ENCODE results near the gene KRTAP5-9. TPM values are rescaled to one million over a fixed set of nuclear protein-coding genes. Genes with fewer than 3 reads are reported as not detected.
"Not testable (repeated sequence)": the region's sequence is repeated elsewhere in the genome, so short reads cannot be mapped to it uniquely, and the experiment has no call there.

KRTAP5-9 gene
- total RNA-seq, 1 donor from 2014 or later = 0.72 TPM

- peak; percentile 11 for DNase-seq (ENCODE audit: low spot score)
Measured at GRCh38 chr11:71534711-71535608, 13.3 kb upstream of the KRTAP5-9 start.

- no peak for DNase-seq (ENCODE audit: low spot score)
Measured at GRCh38 chr11:71535825-71536224, 12.4 kb upstream of the KRTAP5-9 start.

GRCh38 chr11:71537537-71537936, 10.7 kb upstream of the KRTAP5-9 start:
- DNase-seq (ENCODE audit: low spot score) = no peak

- peak; percentile 5 for DNase-seq (ENCODE audit: low spot score)
Measured at GRCh38 chr11:71537977-71538665, 10.1 kb upstream of the KRTAP5-9 start, which contains the start of gene KRTAP5-8. Gene KRTAP5-8 (plus strand): TSS chr11:71538025. CDS start chr11:71538056, 31 bp downstream.

- DNase-seq (ENCODE audit: low spot score) = peak; percentile 49
Measured at GRCh38 chr11:71538666-71538990, 9.6 kb upstream of the KRTAP5-9 start.

- DNase-seq (ENCODE audit: low spot score) = no peak
Measured at GRCh38 chr11:71539017-71539416, 9.2 kb upstream of the KRTAP5-9 start.

GRCh38 chr11:71539971-71540370, 8.2 kb upstream of the KRTAP5-9 start:
- DNase-seq (ENCODE audit: low spot score) = not testable (repeated sequence)

- not testable (repeated sequence) for DNase-seq (ENCODE audit: low spot score)
Measured at GRCh38 chr11:71540521-71541304, 7.5 kb upstream of the KRTAP5-9 start.

- DNase-seq (ENCODE audit: low spot score) = no peak
Measured at GRCh38 chr11:71542382-71542781, 5.8 kb upstream of the KRTAP5-9 start.

GRCh38 chr11:71542879-71543777, 5.1 kb upstream of the KRTAP5-9 start:
- DNase-seq (ENCODE audit: low spot score) = no peak

GRCh38 chr11:71543866-71544265, 4.4 kb upstream of the KRTAP5-9 start:
- no peak for DNase-seq (ENCODE audit: low spot score)

GRCh38 chr11:71544525-71545214, 3.5 kb upstream of the KRTAP5-9 start:
- DNase-seq (ENCODE audit: low spot score) = no peak

- no peak for DNase-seq (ENCODE audit: low spot score)
Measured at GRCh38 chr11:71545405-71545966, 2.7 kb upstream of the KRTAP5-9 start.

- no peak for DNase-seq (ENCODE audit: low spot score)
Measured at GRCh38 chr11:71548716-71549151, 514 bp downstream of the KRTAP5-9 start.

- no peak for DNase-seq (ENCODE audit: low spot score)
Measured at GRCh38 chr11:71551711-71552110, 3.5 kb downstream of the KRTAP5-9 start.

GRCh38 chr11:71554996-71555395, 6.8 kb downstream of the KRTAP5-9 start:
- DNase-seq (ENCODE audit: low spot score) = no peak

- DNase-seq (ENCODE audit: low spot score) = no peak
Measured at GRCh38 chr11:71555508-71555907, 7.3 kb downstream of the KRTAP5-9 start.

- DNase-seq (ENCODE audit: low spot score) = no peak
Measured at GRCh38 chr11:71556018-71556417, 7.8 kb downstream of the KRTAP5-9 start.

- no peak for DNase-seq (ENCODE audit: low spot score)
Measured at GRCh38 chr11:71557257-71557656, 9.0 kb downstream of the KRTAP5-9 start.

GRCh38 chr11:71558996-71559395, 10.8 kb downstream of the KRTAP5-9 start:
- DNase-seq (ENCODE audit: low spot score) = no peak
